CD4-positive, alpha-beta T cell treated with Interleukin-6 for 4 hours (primary cell): ENCODE data around the gene FAM174B.

Experiments used
- DNase-seq: peaks from one replicate; pipeline ENCODE4 v3.0.0-alpha.2; 2020; ENCODE audit warnings: mixed read lengths

FAM174B gene

GRCh38 chr15:92638709-92639365, 16.7 kb downstream of the FAM174B start:
- DNase-seq: no peak

GRCh38 chr15:92638291-92638708, 17.3 kb downstream of the FAM174B start:
- no peak for DNase-seq

DNA sequence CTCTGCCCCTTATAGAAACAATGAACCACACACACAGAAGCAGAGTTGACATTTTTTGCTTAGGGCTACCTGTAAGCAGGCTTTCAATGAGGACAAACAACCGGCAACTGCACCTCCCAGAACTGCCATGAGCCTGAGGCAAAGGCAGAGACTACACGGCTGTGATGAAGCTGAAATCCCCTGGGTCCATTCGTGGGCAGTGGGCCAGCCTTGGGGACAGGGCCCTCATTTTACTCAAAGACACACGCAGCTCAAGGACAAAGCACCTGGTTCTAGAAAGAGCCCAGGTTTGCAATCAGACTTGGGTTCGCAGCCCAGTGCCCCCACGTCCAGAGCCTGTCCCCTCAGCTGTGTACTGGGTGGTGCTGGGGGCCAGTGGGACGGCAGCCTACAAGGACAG, 17.9 kb downstream of the FAM174B start:
- no peak for DNase-seq

- no peak for DNase-seq
These were observed 18.6 kb downstream of the FAM174B start for GRCh38 chr15:92636908-92637481.

- DNase-seq: no peak
These were observed 19.1 kb downstream of the FAM174B start for GRCh38 chr15:92636401-92636907.

DNA sequence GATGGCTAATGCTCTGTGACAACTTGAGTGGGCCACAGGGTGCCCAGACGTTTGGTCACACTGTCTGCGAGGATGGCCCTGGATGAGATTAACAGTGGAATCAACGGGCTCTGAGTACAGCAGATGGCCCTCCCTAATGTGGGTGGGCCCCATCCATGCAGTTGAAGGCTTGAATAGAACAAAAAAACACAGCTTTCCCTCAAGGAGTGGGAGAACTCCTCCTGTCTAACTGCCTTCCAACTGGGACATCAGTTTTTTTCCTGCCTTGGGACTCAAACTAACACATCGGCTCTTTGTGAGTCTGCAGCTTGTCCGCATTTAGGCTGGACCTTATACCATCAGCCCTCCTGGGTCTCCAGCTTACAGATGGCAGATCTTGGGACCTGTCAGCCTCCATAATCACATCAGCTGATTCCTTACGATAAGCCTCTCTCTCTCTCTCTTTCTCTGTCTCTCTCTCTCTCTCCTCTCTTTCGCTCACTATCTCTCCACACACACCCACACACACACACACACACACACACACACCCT, 20.8 kb downstream of the FAM174B start:
- DNase-seq: no peak

DNA sequence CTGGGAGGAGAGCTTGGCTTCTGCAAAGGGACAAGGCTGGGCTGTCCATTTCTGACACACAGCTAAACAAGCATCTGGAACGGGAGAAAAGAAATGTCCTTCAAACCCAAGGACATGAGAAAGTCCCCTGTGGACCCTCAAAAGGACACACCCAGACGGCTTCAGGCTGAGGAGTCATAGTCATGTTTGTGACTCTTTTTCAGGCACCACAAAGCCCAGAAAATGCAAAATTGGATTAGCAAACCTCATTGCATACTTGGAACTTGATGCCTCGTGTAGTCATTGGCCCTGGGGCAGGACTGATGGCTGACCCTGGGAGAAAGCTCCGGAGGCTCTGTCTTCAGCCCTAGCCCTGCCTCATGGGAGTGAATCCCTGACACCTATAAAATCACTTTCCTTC, 21.5 kb downstream of the FAM174B start:
- DNase-seq: no peak

DNA sequence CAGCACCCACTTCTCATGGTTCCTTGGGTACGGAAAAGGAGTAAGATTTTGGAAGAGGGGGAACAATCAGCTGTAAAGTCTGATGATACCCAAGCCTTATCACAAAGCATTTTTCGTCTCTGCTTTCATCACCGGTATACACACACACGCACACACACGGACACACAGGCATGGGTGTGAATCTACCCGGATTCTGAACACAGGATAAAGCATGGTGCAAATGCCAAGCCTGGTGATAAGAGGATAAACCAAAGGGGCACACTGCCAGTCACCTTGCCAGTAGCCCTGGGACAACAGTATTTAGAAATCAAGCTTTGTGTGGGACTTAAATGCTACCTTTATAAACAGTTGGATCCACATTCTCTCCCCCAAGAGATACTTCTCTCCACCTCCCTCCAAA, 22.2 kb downstream of the FAM174B start:
- no peak for DNase-seq

DNA sequence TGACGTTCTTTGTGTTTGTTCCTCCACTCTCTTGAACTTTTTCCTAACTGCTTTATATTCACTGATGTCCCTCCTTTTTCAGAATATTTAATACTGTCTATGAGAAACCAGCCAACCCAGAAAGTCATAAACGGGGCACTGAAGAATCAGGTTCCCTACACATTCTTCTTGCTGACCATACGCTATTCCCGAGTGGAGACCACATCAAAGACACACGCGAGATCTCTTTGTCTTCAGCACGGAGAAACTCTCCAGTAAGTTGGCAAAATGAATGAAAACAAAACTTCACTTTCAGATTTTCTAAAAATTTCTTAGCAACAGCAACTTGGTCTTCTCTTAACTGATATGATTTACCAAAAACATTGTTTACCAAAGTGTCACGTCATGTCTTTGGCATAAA, 22.6 kb downstream of the FAM174B start:
- DNase-seq: no peak

DNA sequence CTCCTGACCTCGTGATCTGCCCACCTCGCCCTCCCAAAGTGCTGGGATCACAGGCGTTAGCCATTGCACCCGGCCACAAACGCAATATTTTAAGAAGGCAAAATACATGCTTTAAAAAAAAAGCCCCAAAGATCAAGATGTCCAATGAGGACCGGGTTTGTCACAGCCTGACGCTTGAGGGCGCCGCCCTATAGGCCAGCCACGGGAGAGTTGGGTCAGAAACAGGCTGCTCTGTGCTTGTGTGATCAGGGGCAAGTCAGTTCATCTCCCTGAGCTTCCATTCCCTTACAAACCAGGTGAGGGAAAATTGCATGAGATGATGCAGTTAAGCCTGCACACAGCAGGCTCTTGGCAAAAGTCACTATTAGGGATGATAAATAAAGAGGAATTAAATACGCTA, 23.9 kb downstream of the FAM174B start:
- no peak for DNase-seq

- DNase-seq: no peak
These were observed 25.5 kb downstream of the FAM174B start for GRCh38 chr15:92629975-92630626.

DNA sequence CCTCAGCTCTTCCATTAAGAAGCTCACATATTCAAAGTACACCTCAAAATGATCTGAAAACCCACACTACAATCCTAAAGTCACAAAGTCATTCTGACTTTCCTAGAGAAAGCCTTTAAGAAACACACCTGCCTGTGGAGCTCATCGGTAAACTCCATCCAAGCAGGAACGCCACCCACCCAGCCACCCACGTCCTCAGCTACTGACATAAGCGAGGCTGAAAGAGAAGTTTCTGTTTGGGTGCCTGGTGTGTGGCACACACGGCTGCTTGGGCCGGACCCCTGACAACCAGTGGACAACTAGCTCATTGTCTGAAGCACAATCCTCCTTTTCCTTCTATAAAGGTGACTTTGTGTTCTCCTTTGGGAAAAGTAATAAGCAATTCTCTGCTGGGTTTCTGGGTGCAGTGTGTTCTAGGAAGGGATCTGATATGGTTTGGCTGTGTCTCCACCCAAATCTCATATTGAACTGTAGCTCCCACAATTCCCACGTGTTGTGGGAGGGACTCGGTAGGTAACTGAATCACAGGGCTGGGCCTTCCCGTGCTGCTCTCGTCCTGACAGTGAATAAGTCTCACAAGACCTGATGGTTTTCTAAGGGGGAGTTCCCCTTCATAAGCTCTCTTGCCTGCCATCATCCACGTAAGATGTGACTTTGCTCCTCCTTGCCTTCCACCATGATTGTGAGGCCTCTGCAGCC, 26.1 kb downstream of the FAM174B start:
- DNase-seq: no peak

GRCh38 chr15:92627014-92627413, 28.6 kb downstream of the FAM174B start:
- DNase-seq: no peak

- no peak for DNase-seq
These were observed 30.2 kb downstream of the FAM174B start for GRCh38 chr15:92625251-92625980.

GRCh38 chr15:92624401-92624991, 31.1 kb downstream of the FAM174B start:
- DNase-seq: no peak

DNA sequence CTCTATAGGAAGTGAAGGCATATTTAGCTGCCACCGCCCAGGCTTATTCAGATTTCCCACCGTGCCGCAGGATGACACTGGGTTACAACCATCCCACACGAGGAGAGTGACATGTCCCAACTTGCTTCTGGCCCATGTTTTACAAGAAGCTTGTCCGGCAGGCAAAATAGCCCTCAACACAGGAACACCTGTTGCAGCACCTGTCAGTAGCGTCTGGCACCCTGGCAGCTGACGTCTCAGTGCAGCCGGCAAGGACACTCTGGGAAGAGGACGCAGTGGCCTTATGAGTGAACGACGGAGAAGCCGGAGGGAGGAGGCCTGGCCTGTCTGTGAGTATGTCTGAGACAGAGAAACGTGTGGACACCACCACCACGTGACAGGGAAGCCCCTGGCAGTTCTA, 32.1 kb downstream of the FAM174B start:
- DNase-seq: no peak

- DNase-seq: no peak
These were observed 33.5 kb downstream of the FAM174B start for GRCh38 chr15:92621972-92622533.

DNA sequence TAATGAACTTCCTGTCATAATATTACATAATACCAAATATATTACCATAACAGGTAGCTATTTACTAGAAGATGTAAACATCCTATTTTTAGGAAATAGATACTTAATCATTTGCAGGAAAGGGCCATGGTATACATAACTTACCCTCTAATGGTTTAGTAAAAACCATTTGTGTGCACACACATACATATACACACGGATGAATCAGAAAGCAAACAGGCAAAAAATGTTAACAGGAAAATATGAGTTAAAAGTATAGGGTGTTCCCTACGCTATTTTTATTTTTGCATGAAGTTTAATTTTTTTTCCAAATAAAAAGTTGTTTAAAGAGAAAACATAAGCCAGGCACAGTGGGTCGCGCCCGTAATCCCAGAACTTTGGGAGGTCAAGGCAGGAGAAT, 34.6 kb downstream of the FAM174B start:
- no peak for DNase-seq

DNA sequence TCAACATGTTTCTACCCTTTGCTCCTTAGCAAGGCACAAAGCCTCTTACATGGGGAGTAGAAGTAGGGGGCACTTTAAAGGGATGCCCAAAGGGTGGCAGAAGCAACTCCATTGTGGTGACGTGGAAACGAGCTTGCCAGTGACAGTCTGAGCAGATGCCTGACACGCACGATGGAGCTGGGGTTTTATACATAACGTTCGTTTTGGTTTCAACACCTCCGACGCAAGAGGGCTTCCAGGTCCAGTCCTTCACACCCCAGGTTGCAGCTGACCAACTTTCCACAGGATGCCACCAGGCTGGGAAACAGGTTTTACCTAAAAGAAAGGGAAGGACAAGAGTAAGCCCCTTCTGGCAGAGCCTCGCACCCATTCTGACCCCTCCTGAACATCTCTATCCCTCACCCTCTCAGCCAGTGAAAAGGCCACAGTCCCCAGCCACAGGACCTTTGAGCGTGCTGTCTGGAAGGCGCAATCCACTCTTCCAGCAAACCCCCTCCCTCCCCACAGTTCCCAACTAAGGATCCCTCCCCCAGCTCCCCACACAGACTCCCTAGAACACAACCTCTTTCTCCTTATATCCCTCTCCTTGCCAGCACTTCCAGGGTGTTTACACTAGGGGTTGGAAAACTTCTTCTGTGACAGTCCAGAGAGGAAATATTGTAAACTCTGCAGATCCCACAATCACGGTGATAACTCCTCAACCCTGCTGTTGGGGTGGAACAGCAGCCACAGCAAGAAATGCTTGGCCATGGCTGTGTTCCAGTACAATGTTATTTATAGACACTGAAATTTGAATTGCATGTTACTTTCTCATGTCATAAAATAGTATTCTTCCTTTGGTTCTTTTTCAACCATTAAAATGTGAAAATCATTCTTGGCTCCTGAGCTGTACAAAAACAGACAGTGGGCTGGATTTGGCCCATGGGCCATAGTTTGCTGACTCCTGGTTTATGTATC, 36.2 kb downstream of the FAM174B start:
- no peak for DNase-seq
